Astrocyte (in vitro differentiated cells and primary cell): ENCODE data around the gene DNAJC12. TPM values are rescaled to one million over a fixed set of nuclear protein-coding genes. Genes with fewer than 3 reads are reported as not detected.
"Not testable (repeated sequence)": the region's sequence is repeated elsewhere in the genome, so short reads cannot be mapped to it uniquely, and the experiment has no call there.

Experiments used
- DNase-seq: peaks from one replicate; pipeline ENCODE4 v3.0.0-alpha.2; 2010; ENCODE audit warnings: low read depth
- FAIRE-seq: peaks from 2 replicates; lab custom pipeline; 2011; peaks lifted over from hg19 to GRCh38; lab: Jason Lieb, UNC
- H2AFZ ChIP-seq: 2 replicates; pipeline ENCODE4 v1.6.0; 2012; ENCODE audit warnings: low read depth, low read length, inconsistent platforms
- H3K27ac ChIP-seq: 2 replicates; pipeline ENCODE4 v1.5.1; 2011; ENCODE audit warnings: low read depth, low read length, inconsistent platforms
- H3K27me3 ChIP-seq: 2 replicates; pipeline ENCODE4 v1.6.0; 2011; ENCODE audit warnings: low read length, inconsistent platforms; ENCODE audit not compliant: insufficient read depth
- H3K36me3 ChIP-seq: 2 replicates; pipeline ENCODE4 v1.5.1; 2011; ENCODE audit warnings: low read length, inconsistent platforms; ENCODE audit not compliant: insufficient read depth
- H3K4me1 ChIP-seq: 2 replicates; pipeline ENCODE4 v1.5.1; 2011; ENCODE audit warnings: low read length, inconsistent platforms; ENCODE audit not compliant: insufficient read depth
- H3K4me2 ChIP-seq: 2 replicates; pipeline ENCODE4 v1.6.0; 2012; ENCODE audit warnings: low read length, inconsistent platforms
- H3K4me3 ChIP-seq: 2 replicates; pipeline ENCODE4 v1.5.1; 2011; ENCODE audit warnings: low read depth, mild to moderate bottlenecking, low read length, inconsistent platforms; ENCODE audit not compliant: insufficient read depth
- H3K79me2 ChIP-seq: 2 replicates; pipeline ENCODE4 v1.6.0; 2012; ENCODE audit warnings: mild to moderate bottlenecking, low read length, inconsistent platforms; ENCODE audit not compliant: insufficient read depth
- H3K9ac ChIP-seq: 2 replicates; pipeline ENCODE4 v1.6.0; 2012; ENCODE audit warnings: mild to moderate bottlenecking, low read length, inconsistent platforms
- H3K9me3 ChIP-seq: 2 replicates; pipeline ENCODE4 v1.5.1; 2012; ENCODE audit warnings: low read depth, mild to moderate bottlenecking, low read length, inconsistent platforms; ENCODE audit not compliant: insufficient read depth
- H4K20me1 ChIP-seq: 2 replicates; pipeline ENCODE4 v1.6.0; 2012; ENCODE audit warnings: low read length, inconsistent platforms; ENCODE audit not compliant: insufficient read depth
- H3K27ac Mint-ChIP-seq: one replicate; pipeline ENCODE4 v1.8.0; 2021; ENCODE audit warnings: mild to moderate bottlenecking, mixed read lengths; ENCODE audit not compliant: unreplicated experiment
- H3K27me3 Mint-ChIP-seq: one replicate; pipeline ENCODE4 v1.8.0; 2021; ENCODE audit warnings: low read depth, mixed read lengths; ENCODE audit not compliant: unreplicated experiment
- H3K36me3 Mint-ChIP-seq: one replicate; pipeline ENCODE4 v1.8.0; 2021; ENCODE audit warnings: low read depth, mixed read lengths; ENCODE audit not compliant: unreplicated experiment
- H3K4me1 Mint-ChIP-seq: one replicate; pipeline ENCODE4 v1.8.0; 2021; ENCODE audit warnings: low read depth, mixed read lengths; ENCODE audit not compliant: unreplicated experiment
- H3K4me3 Mint-ChIP-seq: one replicate; pipeline ENCODE4 v1.8.0; 2021; ENCODE audit warnings: mild to moderate bottlenecking, moderate library complexity, mixed read lengths; ENCODE audit not compliant: unreplicated experiment
- H3K9me3 Mint-ChIP-seq: one replicate; pipeline ENCODE4 v1.8.0; 2021; ENCODE audit warnings: mild to moderate bottlenecking, mixed read lengths; ENCODE audit not compliant: unreplicated experiment
- EZH2 ChIP-seq: IDR thresholded peaks from 2 replicates; pipeline ENCODE4 v1.6.1; 2012; ENCODE audit warnings: mild to moderate bottlenecking, low read length, inconsistent platforms; ENCODE audit not compliant: insufficient read depth
- total RNA-seq: library from RNA; stranded (reverse); gene quantifications from 2 replicates; pipeline ENCODE4 v1.2.1, GENCODE V29; 2021
- TF ChIP-seq, protein P1 (sequence below): IDR thresholded peaks from 2 replicates; pipeline ENCODE4 v1.5.1; 2011; ENCODE audit warnings: low read depth, mild to moderate bottlenecking, inconsistent platforms, low read length, moderate library complexity; ENCODE audit not compliant: insufficient read depth

DNAJC12 gene
- total RNA-seq, 1 donor from 2014 or later, result 2.1 TPM

DNA sequence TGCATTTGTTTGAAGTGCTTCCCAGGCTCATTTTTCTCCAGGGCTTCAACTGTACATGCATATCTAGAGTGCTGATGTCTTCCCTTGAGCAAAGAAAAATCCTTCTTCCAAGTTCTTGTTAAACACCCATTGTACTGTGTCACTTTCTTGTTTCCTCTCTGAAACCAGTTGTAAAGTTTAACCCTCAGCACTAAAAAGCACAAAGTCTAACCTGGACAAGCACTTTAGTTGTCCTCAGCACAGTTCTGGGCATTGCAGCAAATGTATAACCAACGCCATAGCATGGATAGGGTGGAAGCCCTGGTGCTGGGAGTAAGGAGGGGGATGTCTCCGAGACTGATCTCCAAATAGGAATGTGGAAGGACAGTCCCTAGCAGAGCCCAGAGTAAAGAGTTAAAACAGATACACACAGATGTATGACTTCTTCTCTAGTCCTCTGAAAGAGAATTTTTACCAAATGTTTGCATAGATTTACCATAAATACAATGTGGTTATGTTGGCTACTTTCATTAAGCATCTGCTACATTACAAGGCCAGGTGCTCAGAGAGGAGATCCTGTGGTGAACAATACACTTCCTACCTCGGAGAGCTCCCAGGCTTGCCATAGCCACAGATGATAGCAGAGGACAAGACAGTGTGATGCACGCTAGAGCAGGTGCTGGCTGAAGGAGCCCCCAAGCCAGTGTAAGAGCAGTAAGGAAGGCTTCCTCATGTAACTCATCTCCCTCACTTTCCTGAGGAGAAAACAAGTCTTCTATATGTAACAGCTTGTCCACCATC is 57.0 kb downstream of the DNAJC12 start:
- H3K4me1 ChIP-seq, result peaks cover under 1% of the 10 kb centered on the region
- Mint-ChIP-seq H3K9me3 (no peaks in the 10 kb centered on the region), H3K27me3 (peaks cover 5% of the 10 kb centered on the region), H3K4me1 (peaks cover 7% of the 10 kb centered on the region), H3K27ac (no peak overlapping the region), H3K36me3 (no peaks in the 10 kb centered on the region), H3K4me3 (no peak overlapping the region)
- H4K20me1 ChIP-seq, result no peaks in the 10 kb centered on the region
- no peak for DNase-seq
- no peak overlapping the region for H2AFZ ChIP-seq
- no peak for TF ChIP-seq EZH2
- TF ChIP-seq, protein P1, sequence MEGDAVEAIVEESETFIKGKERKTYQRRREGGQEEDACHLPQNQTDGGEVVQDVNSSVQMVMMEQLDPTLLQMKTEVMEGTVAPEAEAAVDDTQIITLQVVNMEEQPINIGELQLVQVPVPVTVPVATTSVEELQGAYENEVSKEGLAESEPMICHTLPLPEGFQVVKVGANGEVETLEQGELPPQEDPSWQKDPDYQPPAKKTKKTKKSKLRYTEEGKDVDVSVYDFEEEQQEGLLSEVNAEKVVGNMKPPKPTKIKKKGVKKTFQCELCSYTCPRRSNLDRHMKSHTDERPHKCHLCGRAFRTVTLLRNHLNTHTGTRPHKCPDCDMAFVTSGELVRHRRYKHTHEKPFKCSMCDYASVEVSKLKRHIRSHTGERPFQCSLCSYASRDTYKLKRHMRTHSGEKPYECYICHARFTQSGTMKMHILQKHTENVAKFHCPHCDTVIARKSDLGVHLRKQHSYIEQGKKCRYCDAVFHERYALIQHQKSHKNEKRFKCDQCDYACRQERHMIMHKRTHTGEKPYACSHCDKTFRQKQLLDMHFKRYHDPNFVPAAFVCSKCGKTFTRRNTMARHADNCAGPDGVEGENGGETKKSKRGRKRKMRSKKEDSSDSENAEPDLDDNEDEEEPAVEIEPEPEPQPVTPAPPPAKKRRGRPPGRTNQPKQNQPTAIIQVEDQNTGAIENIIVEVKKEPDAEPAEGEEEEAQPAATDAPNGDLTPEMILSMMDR, result no peak
- no peak overlapping the region for H3K9ac ChIP-seq
- H3K4me3 ChIP-seq, result no peak overlapping the region
- no peak overlapping the region for H3K27ac ChIP-seq
- no peaks in the 10 kb centered on the region for H3K36me3 ChIP-seq
- H3K79me2 ChIP-seq, result no peaks in the 10 kb centered on the region
- no peak overlapping the region for H3K4me2 ChIP-seq
- no peaks in the 10 kb centered on the region for H3K27me3 ChIP-seq
- no peak for FAIRE-seq
- no peaks in the 10 kb centered on the region for H3K9me3 ChIP-seq

DNA sequence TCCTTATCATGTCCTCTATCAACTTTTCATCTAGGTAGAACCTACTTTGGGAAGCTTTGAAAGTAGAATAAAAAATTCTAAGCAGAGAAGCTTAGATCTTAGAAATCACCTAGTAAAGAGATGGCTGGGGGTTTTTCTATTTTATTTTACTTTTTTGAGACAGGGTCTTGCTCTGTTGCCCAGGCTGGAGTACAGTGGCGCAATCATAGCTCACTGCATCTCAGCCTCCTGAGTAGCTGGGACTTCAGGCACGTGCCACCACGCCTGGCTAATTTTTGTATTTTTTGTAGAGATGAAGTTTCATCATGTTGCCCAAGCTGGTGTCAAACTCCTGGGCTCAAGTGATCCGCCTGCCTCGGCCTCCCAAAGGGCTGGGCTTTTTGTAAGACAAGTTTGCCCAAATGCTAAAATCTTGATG is 57.8 kb downstream of the DNAJC12 start:
- H3K9me3 Mint-ChIP-seq, H3K9me3 ChIP-seq, H3K27ac ChIP-seq, H3K27ac Mint-ChIP-seq, H3K27me3 Mint-ChIP-seq, H3K9ac ChIP-seq, H3K36me3 ChIP-seq, H3K4me2 ChIP-seq, H4K20me1 ChIP-seq, DNase-seq, H3K79me2 ChIP-seq, H2AFZ ChIP-seq, H3K36me3 Mint-ChIP-seq, FAIRE-seq, H3K4me1 ChIP-seq, H3K27me3 ChIP-seq, H3K4me3 Mint-ChIP-seq, H3K4me3 ChIP-seq: not testable (repeated sequence)
- H3K4me1 Mint-ChIP-seq, result peaks cover 14% of the 10 kb centered on the region

DNA sequence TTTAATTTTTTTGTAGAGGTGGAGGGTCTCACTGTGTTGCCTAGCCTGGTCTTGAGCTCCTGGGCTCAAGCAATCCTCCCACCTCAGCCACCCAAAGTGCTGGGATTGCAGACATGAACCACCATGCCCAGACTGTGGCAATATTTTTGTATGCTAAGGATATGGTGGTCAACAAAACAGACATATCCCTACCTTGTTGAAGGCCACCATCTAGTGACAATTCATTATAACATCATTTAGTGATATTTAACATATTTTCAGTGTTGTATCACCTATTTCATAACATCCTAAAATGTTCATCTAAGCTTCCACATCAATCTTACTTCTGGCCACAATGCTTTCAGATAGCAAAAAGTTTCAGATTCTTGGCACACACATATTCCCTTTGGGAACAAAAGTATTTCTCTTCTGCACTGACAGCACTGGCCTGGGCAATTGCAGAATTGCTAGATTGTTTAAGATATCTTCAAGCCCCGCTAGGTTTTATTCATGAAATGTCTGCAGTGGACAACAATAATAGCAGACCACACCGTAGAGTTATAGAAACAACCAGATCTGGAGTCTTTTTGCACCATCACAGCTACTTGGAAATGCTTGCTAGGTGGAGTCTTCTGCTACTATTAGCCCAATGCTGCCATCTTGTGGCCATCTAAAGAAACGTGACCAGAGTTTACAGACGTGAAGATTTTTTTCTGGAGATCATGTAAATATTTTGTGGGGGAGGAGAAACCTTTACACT is 58.4 kb downstream of the DNAJC12 start:
- no peaks in the 10 kb centered on the region for H3K36me3 ChIP-seq
- no peak for TF ChIP-seq EZH2
- TF ChIP-seq, protein P1, result peak; percentile 77
- peaks cover 8% of the 10 kb centered on the region for H3K4me1 ChIP-seq
- no peaks in the 10 kb centered on the region for H3K9me3 Mint-ChIP-seq
- peaks cover 17% of the 10 kb centered on the region for H3K4me1 Mint-ChIP-seq
- FAIRE-seq (peak; percentile 32), DNase-seq (peak; percentile 59)
- H3K36me3 Mint-ChIP-seq, result no peaks in the 10 kb centered on the region
- H3K4me3 ChIP-seq, result no peak overlapping the region
- H3K27ac ChIP-seq, result no peak overlapping the region
- H3K79me2 ChIP-seq, result no peaks in the 10 kb centered on the region
- no peak overlapping the region for H2AFZ ChIP-seq
- H3K9ac ChIP-seq, result no peak overlapping the region
- no peaks in the 10 kb centered on the region for H3K27me3 ChIP-seq
- H3K27ac Mint-ChIP-seq, result no peak overlapping the region
- H3K4me2 ChIP-seq, result peak overlapping the region; percentile 13
- peaks cover 5% of the 10 kb centered on the region for H3K27me3 Mint-ChIP-seq
- H3K4me3 Mint-ChIP-seq, result no peak overlapping the region
- H3K9me3 ChIP-seq, result no peaks in the 10 kb centered on the region
- no peaks in the 10 kb centered on the region for H4K20me1 ChIP-seq
